GM19240 (cell line): Measurements from ENCODE around the gene MSH3.
"Not testable (repeated sequence)": the region's sequence is repeated elsewhere in the genome, so short reads cannot be mapped to it uniquely, and the experiment has no call there.

Experiments
- DNase-seq: peaks from one replicate; pipeline ENCODE4 v3.0.0; 2011; ENCODE audit warnings: low spot score; ENCODE audit not compliant: insufficient read length

The MSH3 gene

DNA sequence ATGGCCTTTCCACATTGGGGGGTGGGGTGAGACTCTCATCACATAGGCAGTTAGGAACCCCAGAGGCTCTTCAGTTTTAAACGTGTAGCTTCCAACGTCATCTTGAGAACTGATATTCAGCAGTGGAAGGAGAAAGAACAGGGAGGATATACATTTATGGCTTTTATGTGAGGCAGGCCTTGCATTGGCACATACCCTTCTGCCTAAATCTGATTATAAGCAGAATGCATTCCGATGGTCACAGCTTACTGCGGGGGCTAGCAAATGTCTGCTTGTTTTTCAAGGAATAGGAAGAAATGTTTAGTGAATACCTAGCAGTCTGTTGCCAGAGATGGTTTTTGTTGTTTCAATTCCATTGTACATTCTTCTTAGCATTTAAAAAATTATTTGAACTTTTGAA, 99.3 kb downstream of the MSH3 start:
- DNase-seq: no peak

DNA sequence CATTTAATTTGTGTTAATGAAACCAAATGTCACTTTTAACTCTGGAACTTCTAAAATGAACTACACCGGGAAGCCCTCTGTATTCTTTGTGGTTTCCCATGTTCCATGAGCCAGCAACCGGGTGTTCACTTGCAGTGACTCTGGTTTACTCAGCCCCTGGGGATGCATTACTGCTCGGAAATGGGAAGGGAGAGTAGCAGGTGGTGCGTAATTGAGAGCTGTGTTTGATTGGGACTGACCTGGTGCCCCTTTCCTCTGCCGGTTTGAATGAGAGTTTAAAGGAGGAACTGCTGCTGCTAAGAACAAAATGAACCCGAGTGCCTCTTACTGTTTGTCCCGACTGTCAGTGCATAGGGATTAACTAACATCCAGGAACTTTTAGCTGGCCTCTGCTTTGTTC, 100.4 kb downstream of the MSH3 start:
- no peak for DNase-seq

DNA sequence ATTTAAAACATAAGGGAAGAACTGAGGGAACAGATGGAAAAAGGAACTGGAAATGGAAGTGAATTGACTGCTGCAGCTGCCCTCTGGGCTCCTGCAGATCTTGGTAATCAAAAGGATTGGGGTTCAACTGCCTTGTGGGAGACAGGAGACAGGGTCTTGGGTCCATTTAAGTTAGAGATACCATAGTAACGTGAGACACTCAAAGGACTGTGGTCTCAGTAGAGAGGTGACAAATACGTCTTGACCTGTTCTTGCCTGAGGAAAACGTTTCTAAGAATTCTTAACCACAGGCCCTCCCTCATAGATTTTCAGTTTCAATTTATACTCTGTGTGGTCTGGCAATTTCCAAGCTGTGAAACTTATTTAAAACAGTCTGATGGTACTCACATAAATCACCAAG, 101.2 kb downstream of the MSH3 start:
- peak; percentile 34 for DNase-seq

DNA sequence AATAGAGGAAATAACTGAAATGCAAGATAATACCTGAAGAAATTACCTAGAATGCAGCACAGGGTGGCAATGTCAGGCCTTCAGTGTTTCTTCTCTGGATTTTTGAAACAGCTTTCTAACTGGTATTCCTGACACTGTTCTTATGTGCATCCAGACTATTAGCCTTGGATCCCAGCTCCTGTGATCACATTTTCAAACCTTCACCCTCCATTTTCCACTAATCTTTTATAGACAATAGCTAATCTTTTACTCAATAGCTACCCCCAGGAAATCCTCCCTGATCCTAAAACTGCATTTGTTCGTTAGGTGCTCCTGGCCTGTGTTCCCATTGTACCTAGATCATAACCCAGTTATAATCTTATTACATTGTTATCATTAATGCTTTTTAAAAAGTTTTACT, 101.8 kb downstream of the MSH3 start:
- DNase-seq: no peak

DNA sequence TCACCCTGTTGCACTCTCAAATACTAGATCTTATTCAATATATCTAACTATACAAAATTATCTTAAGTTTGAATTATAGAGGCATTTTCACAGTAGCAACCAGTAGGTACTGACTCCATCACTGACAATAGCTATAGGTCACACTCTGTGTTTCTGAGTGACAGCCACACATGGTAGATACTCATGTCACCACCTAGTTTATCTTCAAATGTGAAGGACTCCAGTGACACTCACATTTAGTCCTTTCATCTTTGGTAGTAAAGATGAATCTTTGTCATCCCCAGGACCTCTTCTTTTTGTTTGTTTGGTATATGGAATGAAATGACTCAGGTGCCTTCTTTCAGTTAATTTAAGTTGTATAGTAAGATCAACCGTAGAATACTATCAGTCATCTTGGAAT, 102.8 kb downstream of the MSH3 start:
- no peak for DNase-seq

DNA sequence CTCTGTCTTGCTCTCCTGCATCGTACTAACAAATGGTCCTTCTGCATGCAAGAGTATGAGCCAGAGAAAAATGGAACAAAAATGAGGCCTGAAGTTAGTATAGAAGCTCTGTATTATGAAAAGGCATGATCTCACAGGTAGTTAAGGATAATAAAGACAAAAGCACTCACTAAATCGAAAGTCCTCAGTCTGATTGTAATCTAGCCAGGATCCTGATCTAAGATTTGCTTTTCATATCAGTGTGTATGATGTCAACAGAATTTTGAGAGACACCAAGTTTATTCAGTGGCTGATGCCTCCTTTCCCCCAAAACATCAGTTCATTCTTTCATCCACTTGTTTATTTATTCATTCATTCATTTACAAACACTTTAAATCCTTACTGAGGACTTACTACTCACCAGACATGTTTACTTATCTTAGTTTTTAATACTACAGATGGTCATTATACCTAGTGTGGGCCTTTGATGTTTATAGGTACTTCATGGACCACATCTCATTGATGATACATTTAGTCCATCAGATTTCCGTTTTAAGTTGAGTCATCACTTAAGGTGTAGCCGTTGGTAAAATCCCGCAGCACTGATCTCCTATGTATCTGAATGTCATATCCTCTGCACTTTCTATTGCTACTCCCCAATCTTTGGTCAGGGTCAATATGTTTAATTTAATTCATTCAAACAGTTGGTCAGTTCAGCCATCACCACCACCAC, 105.6 kb downstream of the MSH3 start:
- no peak for DNase-seq

DNA sequence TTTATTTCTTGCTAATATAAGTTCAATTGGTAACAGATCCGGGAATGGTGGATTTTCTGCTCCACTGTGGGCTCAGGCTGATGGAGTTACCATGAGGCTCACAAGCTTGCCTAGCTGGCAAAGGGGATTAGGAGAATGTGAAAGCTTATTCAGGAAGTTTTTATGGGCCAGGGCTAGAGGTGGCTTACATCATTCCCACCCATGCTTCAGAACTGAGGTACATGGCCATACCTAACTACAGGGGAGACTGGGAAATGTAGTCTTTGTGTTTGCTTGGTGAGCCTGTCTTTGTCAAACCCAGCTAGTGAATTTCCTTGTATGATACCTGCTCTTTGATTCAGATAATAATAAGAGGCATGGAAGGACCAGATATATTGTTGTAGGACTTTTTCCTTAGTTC, 106.2 kb downstream of the MSH3 start:
- DNase-seq: no peak

DNA sequence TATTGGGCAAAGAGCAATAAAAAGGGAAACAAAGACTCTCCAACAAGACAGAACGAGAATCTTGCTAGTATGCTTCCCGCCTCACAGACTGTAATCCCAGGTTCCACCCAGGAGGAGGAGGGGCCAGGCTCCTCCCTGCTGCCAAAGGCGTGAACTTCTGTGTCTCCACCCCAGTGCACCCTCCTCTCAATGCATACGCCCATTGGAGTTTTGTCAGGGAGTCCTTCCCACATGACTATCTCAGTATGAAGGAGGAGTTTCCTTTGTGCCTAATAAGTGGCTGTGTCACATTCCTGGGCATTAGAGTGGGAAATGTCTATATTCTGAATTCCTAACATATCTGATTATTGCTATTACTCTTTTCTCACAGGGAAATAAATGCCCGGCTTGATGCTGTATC, 106.7 kb downstream of the MSH3 start:
- no peak for DNase-seq

DNA sequence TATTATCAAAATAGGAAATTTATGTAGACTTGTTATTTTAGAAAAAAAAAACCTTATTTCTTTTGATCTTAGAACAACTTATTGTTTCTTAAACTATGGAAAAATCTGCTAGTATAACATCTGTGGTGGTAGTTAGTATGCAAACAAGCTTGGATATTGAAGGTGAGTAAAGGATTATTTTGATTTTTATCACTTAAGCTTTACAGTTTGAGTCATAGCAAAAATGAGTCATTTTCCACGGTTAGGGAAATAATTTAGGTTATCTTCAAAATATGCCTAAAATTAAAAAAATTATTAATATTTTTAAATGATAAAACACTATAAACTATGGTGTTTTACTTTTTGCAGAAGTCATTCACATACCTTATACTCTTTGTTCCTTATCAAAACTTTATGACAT, 107.5 kb downstream of the MSH3 start:
- no peak for DNase-seq

DNA sequence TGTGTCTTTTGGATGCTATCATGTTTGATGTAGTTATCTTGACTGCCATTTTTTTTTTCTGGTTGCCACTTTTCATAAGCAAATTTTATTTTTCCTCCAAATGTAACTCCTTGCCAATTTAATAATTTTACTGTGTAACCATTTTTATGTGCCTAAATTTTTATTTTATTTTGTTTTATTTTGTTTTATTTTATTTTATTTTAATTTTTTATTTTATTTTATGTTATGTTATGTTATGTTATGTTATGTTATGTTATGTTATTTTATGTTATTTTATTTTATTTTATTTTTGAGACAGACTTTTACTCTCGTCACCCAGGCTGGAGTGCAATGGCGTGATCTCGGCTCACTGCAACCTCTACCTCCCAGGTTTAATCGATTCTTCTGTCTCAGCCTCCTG, 108.1 kb downstream of the MSH3 start:
- DNase-seq: no peak

DNA sequence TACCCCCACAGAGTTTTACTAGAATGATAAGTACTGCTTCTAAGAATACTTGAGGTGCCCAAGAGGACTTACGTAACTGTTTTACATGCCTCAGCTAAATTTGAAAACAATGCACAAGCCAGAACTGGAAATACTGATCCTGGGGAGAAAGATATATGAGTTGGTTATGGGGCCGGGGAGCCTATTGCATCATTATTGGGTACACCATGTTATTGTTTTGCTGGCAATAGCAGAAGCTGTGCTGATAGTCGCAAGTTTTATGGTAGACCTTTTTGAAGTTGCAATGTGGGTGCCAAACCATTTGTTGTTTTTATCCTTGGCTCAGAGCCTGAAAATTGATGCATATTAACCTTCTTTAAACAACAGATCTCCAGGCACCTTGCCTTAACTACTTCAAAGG, 108.8 kb downstream of the MSH3 start:
- DNase-seq: no peak

DNA sequence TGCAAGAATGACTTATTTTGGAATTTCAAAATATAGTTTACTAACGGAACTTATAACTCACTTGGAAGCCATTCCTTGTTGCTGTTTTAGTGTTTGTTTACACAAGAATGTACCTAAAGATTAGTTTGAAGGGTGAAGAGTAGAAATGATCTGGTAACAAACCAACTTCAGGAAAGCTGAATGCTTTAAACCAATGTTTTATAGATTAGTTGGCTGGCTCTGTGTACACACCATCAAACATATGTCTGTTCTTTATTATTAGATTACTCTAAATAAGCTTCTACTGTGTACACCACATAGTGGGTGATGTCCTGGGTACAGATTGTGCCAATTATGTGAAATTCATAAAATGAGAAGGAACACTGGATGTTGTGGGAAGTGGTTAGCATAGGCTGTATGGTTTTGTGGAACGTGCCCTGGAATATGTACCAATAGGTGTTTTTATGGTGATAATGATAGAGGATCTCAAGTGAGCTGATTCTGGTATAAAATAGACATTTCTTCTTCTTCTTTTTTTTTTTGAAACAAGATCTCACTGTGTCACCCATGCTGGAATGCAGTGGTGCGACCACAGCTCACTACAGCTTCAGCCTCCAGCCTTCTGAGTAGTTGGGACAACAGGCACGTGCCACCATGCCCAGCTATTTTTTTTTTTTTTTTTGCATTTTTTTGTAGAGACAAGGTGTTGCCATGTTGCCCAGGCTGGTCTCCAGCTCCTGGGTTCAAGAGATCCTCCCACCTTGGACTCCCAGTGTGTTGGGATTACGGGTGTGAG, 109.6 kb downstream of the MSH3 start:
- no peak for DNase-seq

DNA sequence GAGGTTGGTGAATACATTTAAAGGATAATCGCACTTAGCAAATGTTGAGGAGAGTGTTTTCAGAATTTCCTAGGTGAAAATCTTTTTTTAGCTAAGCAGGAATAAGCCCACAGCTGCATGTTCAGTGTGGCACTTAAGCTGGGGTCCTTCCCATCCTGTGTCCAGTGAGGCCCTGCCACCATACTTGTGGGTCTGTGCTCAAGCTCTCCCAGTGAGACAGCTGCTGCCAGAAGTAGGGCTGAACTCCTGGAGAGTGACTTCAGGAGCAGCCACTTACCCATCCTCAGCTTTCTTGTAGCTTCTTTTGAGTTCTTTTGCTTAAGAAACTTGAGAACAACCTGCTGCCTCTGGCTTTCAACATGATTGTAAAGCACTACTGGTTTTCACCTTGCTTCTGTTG, 110.3 kb downstream of the MSH3 start:
- no peak for DNase-seq

DNA sequence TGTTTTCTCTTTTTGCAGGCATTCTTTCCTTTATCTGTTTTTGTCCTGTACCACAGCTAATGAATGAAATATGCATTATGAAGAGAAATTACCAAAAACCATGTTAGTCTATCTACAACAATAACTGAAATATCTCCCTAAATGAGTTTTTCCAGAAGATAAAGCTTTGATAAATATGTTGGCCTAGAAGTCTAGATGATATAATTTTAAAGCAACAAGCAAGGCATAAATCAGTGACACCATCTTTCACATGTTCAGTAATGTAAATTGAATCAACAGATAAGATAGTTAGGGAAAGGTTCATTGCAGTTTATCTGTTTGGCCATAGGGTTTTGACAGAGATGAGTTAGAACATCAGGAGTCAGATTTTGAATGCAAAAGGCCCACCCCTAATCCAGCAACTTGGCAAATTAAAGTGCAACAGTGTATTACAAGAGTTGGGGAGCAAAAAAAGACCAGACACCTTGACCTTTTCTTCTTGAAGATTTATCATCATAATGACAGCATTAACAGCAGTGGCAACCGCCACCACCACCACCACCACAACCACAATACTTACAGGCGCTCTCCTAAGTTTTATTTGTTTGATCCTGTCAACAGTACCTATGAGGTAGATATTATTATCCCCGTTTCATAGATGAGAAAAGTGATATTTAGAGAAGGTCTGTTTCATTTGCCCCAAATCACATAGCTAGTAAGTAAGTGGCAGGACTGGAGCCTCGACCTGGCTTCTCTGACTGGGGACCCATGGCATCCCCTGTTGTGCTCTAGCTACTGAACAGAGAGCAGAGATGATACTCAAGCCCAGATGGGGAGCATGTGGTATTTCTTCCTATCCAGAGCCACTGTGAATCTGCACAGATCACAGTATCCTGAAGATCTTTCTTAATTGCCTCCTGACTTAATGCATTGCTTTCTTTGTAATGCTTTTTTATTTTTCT, 123.2 kb downstream of the MSH3 start:
- DNase-seq: no peak

DNA sequence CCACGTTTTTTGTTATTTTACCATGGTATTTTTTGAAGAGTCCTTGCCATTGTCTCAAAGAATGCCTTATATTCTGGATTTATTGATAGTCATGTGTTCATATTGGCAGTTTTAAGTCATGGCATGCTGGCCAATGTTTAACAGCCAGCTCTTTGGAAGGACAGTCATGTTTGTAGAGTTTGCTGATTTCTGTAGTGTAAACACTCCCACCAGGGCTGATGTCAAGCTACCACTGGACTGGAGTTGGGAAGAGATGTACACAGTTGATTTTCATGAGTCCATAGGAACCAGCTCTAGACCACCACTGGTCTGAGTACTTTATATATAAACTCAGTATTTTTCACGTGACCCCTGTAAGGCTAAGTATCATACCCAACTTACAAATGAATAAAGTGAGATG, 125.6 kb downstream of the MSH3 start:
- DNase-seq: no peak

DNA sequence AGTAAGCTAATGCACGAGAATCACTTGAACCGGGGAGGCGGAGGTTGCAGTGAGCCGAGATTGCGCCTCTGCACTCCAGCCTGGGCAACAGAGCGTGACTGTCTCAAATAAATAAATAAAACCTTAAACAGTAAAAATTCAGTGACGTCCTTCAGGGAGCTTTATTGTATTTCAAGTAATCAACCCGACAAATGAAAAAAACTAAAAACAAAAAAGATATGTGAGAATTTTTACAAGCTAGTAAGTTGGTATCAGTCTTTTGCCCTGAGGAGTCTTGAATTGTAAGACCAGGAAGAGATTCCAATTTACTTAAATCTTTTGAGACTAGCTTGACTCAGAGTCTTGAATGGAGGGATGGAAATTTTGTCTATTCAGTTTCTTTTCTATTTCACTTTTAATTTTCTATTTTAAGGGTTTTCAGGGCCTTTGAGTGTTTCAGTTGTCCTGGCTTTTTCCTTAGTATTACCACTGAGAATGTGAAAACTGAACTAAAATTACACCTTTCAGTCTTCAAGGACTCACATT, 126.4 kb downstream of the MSH3 start:
- no peak for DNase-seq

DNA sequence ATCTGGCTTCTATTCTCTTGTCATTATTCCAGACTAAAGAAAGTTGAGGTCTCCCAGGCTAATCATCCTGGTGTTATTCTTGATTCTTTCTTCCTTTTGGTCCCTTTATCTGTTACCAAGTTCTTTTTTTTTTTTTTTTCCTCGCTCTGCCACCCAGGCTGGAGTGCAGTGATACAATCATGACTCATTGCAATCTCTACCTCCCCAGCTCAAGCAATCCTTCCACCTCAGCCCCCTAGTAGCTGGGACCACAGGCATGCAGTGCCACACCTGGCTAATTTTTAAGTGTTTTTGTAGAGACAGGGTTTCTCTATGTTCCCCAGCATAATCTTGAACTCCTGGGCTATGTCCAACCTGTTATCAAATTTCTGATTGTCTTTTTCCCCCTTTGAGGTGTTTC, 126.9 kb downstream of the MSH3 start:
- DNase-seq: no peak

DNA sequence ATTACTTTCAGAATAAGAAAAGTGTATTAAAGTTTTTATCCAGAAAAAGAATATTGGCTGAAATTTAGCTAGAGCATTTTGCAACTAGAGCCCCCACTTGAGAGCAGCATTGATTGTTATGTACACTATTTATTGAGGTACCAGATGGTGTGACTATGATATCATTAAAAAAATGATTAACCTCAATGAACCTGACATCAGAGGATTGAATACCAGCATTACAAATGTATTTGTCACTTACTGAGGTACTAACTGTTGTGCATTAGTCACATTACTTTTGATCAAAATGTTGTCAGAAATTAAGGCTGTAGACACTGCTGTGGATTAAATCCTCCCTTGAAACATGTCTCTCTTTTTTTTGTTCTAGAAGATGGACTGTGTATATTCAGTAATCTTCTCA, 128.2 kb downstream of the MSH3 start:
- DNase-seq: no peak

DNA sequence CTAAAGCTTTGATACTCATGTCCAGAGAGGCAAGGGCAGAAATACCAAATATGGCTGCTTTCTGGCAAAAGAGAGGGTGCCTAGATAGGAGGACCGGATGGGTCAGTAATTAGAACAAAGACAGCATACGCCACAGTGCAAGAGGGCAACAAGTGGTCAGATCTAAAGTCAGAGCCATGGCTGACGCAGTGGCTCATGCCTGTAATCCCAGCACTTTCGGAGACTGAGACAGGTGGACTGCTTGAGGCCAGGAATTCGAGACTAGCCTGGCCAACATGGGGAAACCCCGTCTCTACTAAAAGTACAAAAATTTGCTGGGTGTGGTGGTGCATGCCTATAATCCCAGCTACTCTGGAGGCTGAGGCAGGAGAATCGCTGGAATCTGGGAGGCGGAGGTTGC, 129.3 kb downstream of the MSH3 start:
- not testable (repeated sequence) for DNase-seq

DNA sequence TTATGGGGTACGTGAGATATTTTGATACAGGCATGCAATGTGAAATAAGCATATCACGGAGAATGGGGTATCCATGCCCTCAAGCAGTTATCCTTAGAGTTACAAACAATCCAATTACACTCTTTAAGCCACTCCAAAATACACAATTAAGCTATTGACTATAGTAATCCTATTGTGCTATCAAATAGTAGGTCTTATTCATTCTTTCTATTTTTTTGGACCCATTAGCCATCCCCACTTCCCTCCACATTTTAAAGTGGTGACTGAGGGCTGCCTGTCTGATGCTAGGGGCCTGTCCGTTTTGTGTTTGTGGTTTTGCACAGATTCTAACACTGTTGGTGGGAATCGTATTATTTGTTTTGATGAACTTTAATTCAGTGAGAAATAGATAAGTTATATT, 130.0 kb downstream of the MSH3 start:
- no peak for DNase-seq

DNA sequence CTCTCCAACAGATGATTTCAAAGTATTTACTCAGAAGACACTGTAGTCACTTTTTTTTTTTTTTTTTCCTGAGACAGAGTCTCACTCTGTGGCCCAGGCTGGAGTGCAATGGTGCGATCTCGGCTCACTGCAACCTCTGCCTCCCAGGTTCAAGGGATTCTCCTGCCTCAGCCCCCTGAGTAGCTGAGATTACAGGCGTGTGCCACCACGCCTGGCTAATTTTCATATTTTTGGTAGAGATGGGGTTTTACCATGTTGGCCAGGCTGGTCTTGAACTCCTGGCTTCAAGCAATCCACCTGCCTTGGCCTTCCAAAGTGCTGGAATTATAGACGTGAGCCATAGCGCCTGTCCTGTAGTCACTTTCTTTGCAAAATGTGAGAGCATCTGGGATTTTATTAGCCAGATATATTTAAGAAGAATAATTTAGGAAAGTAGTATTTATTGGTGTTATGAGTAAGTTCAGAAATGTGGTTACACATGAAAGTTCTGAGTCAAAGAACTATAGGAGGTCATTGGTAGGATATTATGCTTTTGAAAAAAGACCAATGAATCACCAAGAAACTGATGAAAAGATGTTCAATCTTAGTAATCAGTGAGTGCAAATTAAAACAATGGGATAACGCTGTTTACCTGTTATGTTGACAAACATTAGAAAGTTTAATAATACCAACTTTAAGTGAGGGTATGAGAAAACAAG, 135.0 kb downstream of the MSH3 start:
- not testable (repeated sequence) for DNase-seq
